Kidney (tissue), 14 donors: Measurements from ENCODE around the gene ZNF664. TPM values are rescaled to one million over a fixed set of nuclear protein-coding genes. Genes with fewer than 3 reads are reported as not detected.

ENCODE experiments used
- DNase-seq, 5 donors: peaks; one replicate each; pipeline ENCODE4 v3.0.0-alpha.2; 2013 to 2020
- FAIRE-seq: peaks from 2 replicates; lab custom pipeline; 2012; peaks lifted over from hg19 to GRCh38; lab: Jason Lieb, UNC
- H3K27ac ChIP-seq, 2 donors: one replicate each; pipeline ENCODE4 v1.7.0; 2013; ENCODE audit warnings: low read depth in 2 of 2, low read length in 2 of 2, inconsistent platforms in 1 of 2
- H3K27me3 ChIP-seq: one replicate; pipeline ENCODE4 v1.7.1; 2013; ENCODE audit warnings: low read length, inconsistent platforms; ENCODE audit not compliant: control insufficient read depth, insufficient read depth
- H3K36me3 ChIP-seq, 3 donors: one replicate each; pipeline versions ENCODE4 v1.7.0 to v1.7.1; 2013; ENCODE audit warnings: low read length in 3 of 3, control low read depth in 1 of 3, inconsistent platforms in 1 of 3; ENCODE audit not compliant: insufficient read depth in 3 of 3, control insufficient read depth in 2 of 3
- H3K4me1 ChIP-seq, 3 donors: one replicate each; pipeline versions ENCODE4 v1.7.0 to v1.7.1; 2013; ENCODE audit warnings: low read length in 3 of 3, inconsistent platforms in 1 of 3, low read depth in 1 of 3; ENCODE audit not compliant: control insufficient read depth in 2 of 3, insufficient read depth in 2 of 3
- H3K4me3 ChIP-seq, 3 donors: one replicate each; pipeline versions ENCODE4 v1.7.0 to v1.8.1; 2013; ENCODE audit warnings: low read length in 3 of 3, control low read depth in 1 of 3, inconsistent platforms in 1 of 3
- H3K9ac ChIP-seq, 3 donors: one replicate each; pipeline versions ENCODE4 v1.7.0 to v1.7.1; 2013; ENCODE audit warnings: low read length in 3 of 3, control low read depth in 1 of 3, inconsistent platforms in 1 of 3
- H3K9me3 ChIP-seq, 3 donors: one replicate each; pipeline versions ENCODE4 v1.7.0 to v1.7.1; 2013; ENCODE audit warnings: low read length in 3 of 3, control low read depth in 1 of 3, inconsistent platforms in 1 of 3; ENCODE audit not compliant: control insufficient read depth in 2 of 3, insufficient read depth in 1 of 3
- CTCF ChIP-seq: IDR thresholded peaks from 3 replicates; pipeline ENCODE4 v1.5.1; 2012; ENCODE audit warnings: mild to moderate bottlenecking, moderate library complexity, borderline replicate concordance; ENCODE audit not compliant: insufficient read depth; ENCODE audit errors: extremely low read depth
- intact Hi-C: fragments of 100-400 bp; cut with DNase I; formaldehyde crosslinking; loops from one replicate; pipeline ENCODE4 v1.11.1; 2022
- polyA plus RNA-seq: library from polyadenylated mRNA; stranded (reverse); fragments of 350-450 nt; fragmentation: Illumina TruSeq; extraction: RNeasy Lipid Tissue Mini Kit (QIAGEN cat#74804); gene quantifications from one replicate; pipeline ENCODE4 v1.2.3, GENCODE V29; 2014; ENCODE audit warnings: low read depth, low replicate concordance; ENCODE audit not compliant: insufficient read depth
- total RNA-seq: library from RNA; stranded (reverse); fragmentation: NEBNext Ultra II Directional; extraction: Animal tissue kit (Norgen Biotek cat#: 25700); gene quantifications from one replicate; pipeline ENCODE4 v1.2.1, GENCODE V29; 2021
- donor health status: control.
- donor health status: control.
- donor health status: control.
- donor health status: control.
- donor health status: control.
- donor health status: DM: yes; HTN: yes; CAD: no.
- donor health status: Normal renal cell carcinoma (clear cell type).

Gene ZNF664
- total and polyA plus RNA-seq, 2 donors from 2014 or later: 44.9 to 104 TPM

GRCh38 chr12:124034297-124034696 lies 61.3 kb downstream of the ZNF664 start:
- FAIRE-seq: no peak
- intact Hi-C loops: no loop called here
- Histone ChIP-seq H3K9me3 (no peaks in the 10 kb centered on the region), H3K9ac (no peak overlapping the region), H3K4me1 (no peaks in the 10 kb centered on the region), H3K36me3 (no peaks in the 10 kb centered on the region), H3K4me3 (no peak overlapping the region), H3K27ac (no peak overlapping the region), H3K27me3 (no peaks in the 10 kb centered on the region)
- TF ChIP-seq CTCF: no peak
- no peak for DNase-seq

- H3K4me3 ChIP-seq: no peak overlapping the region
- no peak for FAIRE-seq
- no peaks in the 10 kb centered on the region for H3K36me3 ChIP-seq
- TF ChIP-seq CTCF: no peak
- no peaks in the 10 kb centered on the region for H3K4me1 ChIP-seq
- no peaks in the 10 kb centered on the region for H3K27me3 ChIP-seq
- no peak overlapping the region for H3K27ac ChIP-seq
- H3K9me3 ChIP-seq: no peaks in the 10 kb centered on the region
- H3K9ac ChIP-seq: no peak overlapping the region
- DNase-seq: no peak
- intact Hi-C loops: loop anchor here (5.0 kb wide), 1 partner anchor 732 kb away; no protein-coding TSS in a partner anchor
Observed at GRCh38 chr12:124035163-124035562, 62.1 kb downstream of the ZNF664 start.

DNA sequence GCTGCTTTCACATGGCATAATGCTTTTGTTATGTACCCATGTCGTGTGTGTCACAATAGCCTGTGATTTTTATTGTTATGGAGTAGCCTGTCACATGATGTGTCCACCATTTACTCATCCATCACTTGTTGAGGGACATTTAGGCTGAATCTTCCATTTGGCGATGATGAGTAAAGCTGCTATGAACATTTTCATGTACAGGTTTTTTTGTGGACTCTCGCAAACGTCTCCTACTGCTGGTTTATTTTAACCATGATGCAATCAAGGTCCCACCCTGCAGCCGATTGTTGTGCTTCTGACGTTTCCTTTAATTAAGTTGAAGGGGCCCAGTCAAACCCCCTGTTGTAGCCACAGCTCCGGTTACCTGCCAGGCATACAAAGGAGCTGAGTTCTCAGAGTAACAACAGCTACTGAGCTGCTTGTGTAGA lies 63.2 kb downstream of the ZNF664 start:
- intact Hi-C loops: loop anchor here (5.0 kb wide), 1 partner anchor 731 kb away; no protein-coding TSS in a partner anchor
- Histone ChIP-seq H3K4me3 (no peak overlapping the region), H3K36me3 (no peaks in the 10 kb centered on the region), H3K9ac (no peak overlapping the region), H3K27ac (no peak overlapping the region), H3K4me1 (no peaks in the 10 kb centered on the region), H3K27me3 (no peaks in the 10 kb centered on the region), H3K9me3 (no peaks in the 10 kb centered on the region)
- TF ChIP-seq CTCF: no peak
- FAIRE-seq (no peak), DNase-seq (peak in 3 of 5 donors; percentile 42 to 60 (median 60))

DNA sequence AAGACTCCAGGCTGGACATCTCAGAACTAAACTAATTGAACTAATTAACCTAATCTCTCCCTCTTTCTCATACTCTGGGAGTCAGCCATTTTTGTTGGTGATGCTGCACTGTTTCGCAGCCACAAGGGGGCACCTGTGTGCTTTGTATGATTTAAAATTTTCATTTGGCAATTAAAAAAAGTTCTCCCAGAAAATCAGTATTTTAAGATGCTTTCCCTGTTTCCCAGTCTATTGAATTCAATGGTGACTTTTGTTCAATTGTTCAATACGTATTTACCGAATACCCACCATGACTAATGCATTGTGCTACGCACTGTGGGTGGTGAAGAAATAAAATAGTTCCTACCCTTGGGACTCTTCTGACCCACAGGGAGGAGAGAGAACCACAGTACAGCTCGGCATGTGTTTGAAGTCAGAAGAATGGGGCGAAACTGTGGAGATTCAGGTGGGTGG lies 63.7 kb downstream of the ZNF664 start:
- H3K4me1 ChIP-seq: no peaks in the 10 kb centered on the region
- no peaks in the 10 kb centered on the region for H3K36me3 ChIP-seq
- H3K27me3 ChIP-seq: no peaks in the 10 kb centered on the region
- H3K9ac ChIP-seq: no peak overlapping the region
- no peaks in the 10 kb centered on the region for H3K9me3 ChIP-seq
- intact Hi-C loops: loop anchor here (5.0 kb wide), 1 partner anchor 731 kb away; no protein-coding TSS in a partner anchor
- DNase-seq (peak in 3 of 5 donors; percentile 64 to 81 (median 71)), FAIRE-seq (peak; percentile 83)
- TF ChIP-seq CTCF: peak; percentile 96
- no peak overlapping the region for H3K27ac ChIP-seq
- no peak overlapping the region for H3K4me3 ChIP-seq
